Esophagus squamous epithelium (tissue), 4 donors: ENCODE results near the gene LGR4.
"Not testable (repeated sequence)": the region's sequence is repeated elsewhere in the genome, so short reads cannot be mapped to it uniquely, and the experiment has no call there.

Source experiments
- POLR2A ChIP-seq, 4 donors: fragments of 450-650 bp; IDR thresholded peaks; one replicate each; pipeline ENCODE4 v1.6.1; 2017; ENCODE audit warnings: antibody characterized with exemption in 4 of 4, mild to moderate bottlenecking in 4 of 4, moderate library complexity in 3 of 4
- TF ChIP-seq, protein P1 (sequence below), 6 experiments: fragments of 450-650 bp in 4 of 6; fragments of 200-600 bp in 2 of 6; sonication (generic) in 2 of 6; IDR thresholded peaks; one replicate each; pipeline ENCODE4 v1.5.1; 2016 to 2019; ENCODE audit warnings: antibody characterized with exemption in 6 of 6, mild to moderate bottlenecking in 4 of 6, moderate library complexity in 4 of 6

DNA sequence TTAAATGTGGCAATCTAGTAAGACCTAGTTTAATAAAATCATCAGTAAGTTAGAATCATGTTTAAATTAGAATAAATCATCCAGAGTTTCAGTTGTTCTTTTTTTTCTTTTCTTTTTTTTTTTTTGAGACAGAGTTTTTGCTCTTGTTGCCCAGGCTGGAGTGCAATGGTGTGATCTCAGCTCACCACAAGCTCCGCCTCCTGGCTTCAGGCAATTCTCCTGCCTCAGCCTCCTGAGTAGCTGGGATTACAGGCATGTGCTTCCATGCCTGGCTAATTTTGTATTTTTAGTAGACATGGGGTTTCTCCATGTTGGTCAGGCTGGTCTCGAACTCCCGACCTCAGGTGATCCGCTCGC is 24.4 kb downstream of the LGR4 start:
- TF ChIP-seq, protein P1, sequence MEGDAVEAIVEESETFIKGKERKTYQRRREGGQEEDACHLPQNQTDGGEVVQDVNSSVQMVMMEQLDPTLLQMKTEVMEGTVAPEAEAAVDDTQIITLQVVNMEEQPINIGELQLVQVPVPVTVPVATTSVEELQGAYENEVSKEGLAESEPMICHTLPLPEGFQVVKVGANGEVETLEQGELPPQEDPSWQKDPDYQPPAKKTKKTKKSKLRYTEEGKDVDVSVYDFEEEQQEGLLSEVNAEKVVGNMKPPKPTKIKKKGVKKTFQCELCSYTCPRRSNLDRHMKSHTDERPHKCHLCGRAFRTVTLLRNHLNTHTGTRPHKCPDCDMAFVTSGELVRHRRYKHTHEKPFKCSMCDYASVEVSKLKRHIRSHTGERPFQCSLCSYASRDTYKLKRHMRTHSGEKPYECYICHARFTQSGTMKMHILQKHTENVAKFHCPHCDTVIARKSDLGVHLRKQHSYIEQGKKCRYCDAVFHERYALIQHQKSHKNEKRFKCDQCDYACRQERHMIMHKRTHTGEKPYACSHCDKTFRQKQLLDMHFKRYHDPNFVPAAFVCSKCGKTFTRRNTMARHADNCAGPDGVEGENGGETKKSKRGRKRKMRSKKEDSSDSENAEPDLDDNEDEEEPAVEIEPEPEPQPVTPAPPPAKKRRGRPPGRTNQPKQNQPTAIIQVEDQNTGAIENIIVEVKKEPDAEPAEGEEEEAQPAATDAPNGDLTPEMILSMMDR (IDR thresholded peaks at IDR 0.05): not testable (repeated sequence)
- TF ChIP-seq POLR2A (IDR thresholded peaks at IDR 0.05): not testable (repeated sequence)
